Upper lobe of left lung (tissue), 4 donors: ENCODE measurements around the gene CREB3L2.

Experiments
- EP300 ChIP-seq, 4 donors: sonication (generic); formaldehyde crosslinking; IDR thresholded peaks; one replicate each; pipeline ENCODE4 v1.5.1; 2017; ENCODE audit warnings: antibody characterized with exemption in 4 of 4, control low read depth in 2 of 4
- POLR2AphosphoS5 ChIP-seq, 2 donors: sonication (generic); formaldehyde crosslinking; IDR thresholded peaks; one replicate each; pipeline ENCODE4 v1.5.1; 2017; ENCODE audit warnings: antibody characterized with exemption in 2 of 2
- TF ChIP-seq, protein P1 (sequence below), 6 experiments: fragments of 450-650 bp in 4 of 6; fragments of 200-600 bp in 2 of 6; sonication (generic) in 2 of 6; IDR thresholded peaks; one replicate each; pipeline ENCODE4 v1.5.1; 2016 to 2019; ENCODE audit warnings: antibody characterized with exemption in 6 of 6

DNA sequence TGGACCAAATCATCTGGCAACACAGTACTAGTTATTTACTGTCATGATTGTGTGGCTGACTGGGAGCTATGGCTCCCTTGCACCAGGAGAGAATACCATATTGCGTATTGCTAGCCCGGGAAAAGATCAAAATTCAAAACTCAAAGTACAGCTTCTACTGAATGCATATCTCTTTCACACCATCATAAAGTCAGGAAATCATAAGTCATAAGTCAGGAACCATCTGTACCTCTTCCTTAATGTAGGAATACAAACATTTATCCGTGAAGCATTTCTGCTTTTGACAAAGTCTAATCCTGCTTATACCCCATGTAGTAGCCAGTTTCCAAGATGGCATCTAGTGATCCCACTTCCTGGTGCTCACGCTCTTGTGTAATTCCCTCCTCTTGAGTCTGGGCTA is 2.2 kb upstream of the CREB3L2 start:
- TF ChIP-seq, protein P1, sequence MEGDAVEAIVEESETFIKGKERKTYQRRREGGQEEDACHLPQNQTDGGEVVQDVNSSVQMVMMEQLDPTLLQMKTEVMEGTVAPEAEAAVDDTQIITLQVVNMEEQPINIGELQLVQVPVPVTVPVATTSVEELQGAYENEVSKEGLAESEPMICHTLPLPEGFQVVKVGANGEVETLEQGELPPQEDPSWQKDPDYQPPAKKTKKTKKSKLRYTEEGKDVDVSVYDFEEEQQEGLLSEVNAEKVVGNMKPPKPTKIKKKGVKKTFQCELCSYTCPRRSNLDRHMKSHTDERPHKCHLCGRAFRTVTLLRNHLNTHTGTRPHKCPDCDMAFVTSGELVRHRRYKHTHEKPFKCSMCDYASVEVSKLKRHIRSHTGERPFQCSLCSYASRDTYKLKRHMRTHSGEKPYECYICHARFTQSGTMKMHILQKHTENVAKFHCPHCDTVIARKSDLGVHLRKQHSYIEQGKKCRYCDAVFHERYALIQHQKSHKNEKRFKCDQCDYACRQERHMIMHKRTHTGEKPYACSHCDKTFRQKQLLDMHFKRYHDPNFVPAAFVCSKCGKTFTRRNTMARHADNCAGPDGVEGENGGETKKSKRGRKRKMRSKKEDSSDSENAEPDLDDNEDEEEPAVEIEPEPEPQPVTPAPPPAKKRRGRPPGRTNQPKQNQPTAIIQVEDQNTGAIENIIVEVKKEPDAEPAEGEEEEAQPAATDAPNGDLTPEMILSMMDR (IDR thresholded peaks at IDR 0.05) = no peak
- no peak for TF ChIP-seq EP300 (IDR thresholded peaks at IDR 0.05)
- no peak for TF ChIP-seq POLR2AphosphoS5 (IDR thresholded peaks at IDR 0.05)
